ENCODE measurements around the gene GYG1. TPM values are rescaled to one million over a fixed set of nuclear protein-coding genes. Genes with fewer than 3 reads are reported as not detected.
A peak's percentile ranks its signal among the peaks of the same experiment; 100 is the strongest.

Gene GYG1
- total RNA-seq, 1 donor from 2014 or later = 155 TPM

- Histone ChIP-seq H3K27me3 (ENCODE audit: low read depth) (no peaks in the 10 kb centered on the region), H3K27ac (replicated peaks) (peak overlapping the region; percentile 28), H3K36me3 (peaks cover 74% of the 10 kb centered on the region), H3K4me3 (no peak overlapping the region), H3K9me3 (replicated peaks) (no peaks in the 10 kb centered on the region), H3K4me1 (peaks cover 37% of the 10 kb centered on the region)
- intact Hi-C loops (cut with micrococcal nuclease) = no loop called here
- no peak for TF ChIP-seq CTCF (IDR thresholded peaks at IDR 0.05; ENCODE audit: borderline replicate concordance)
- no peak for DNase-seq
These were observed 19.6 kb downstream of the GYG1 start for GRCh38 chr3:149010966-149011365.

- peak; percentile 39 for DNase-seq
- H3K9me3 ChIP-seq (replicated peaks) = no peaks in the 10 kb centered on the region
- H3K4me3 ChIP-seq = no peak overlapping the region
- intact Hi-C loops (cut with micrococcal nuclease) = no loop called here
- peak overlapping the region; percentile 28 for H3K27ac ChIP-seq (replicated peaks)
- no peaks in the 10 kb centered on the region for H3K27me3 ChIP-seq (ENCODE audit: low read depth)
- peaks cover 69% of the 10 kb centered on the region for H3K36me3 ChIP-seq
- no peak for TF ChIP-seq CTCF (IDR thresholded peaks at IDR 0.05; ENCODE audit: borderline replicate concordance)
- peaks cover 44% of the 10 kb centered on the region for H3K4me1 ChIP-seq
These were observed 20.3 kb downstream of the GYG1 start for GRCh38 chr3:149011676-149012075.

GRCh38 chr3:149013726-149014125, 22.4 kb downstream of the GYG1 start:
- no peak for TF ChIP-seq CTCF (IDR thresholded peaks at IDR 0.05; ENCODE audit: borderline replicate concordance)
- Histone ChIP-seq H3K4me3 (no peak overlapping the region), H3K27ac (replicated peaks) (no peak overlapping the region), H3K4me1 (peaks cover 64% of the 10 kb centered on the region), H3K9me3 (replicated peaks) (no peaks in the 10 kb centered on the region), H3K36me3 (peaks cover 48% of the 10 kb centered on the region), H3K27me3 (ENCODE audit: low read depth) (no peaks in the 10 kb centered on the region)
- intact Hi-C loops (cut with micrococcal nuclease) = no loop called here
- DNase-seq = no peak

- H3K4me1 ChIP-seq = peaks cover 77% of the 10 kb centered on the region
- no peak for TF ChIP-seq CTCF (IDR thresholded peaks at IDR 0.05; ENCODE audit: borderline replicate concordance)
These were observed 24.1 kb downstream of the GYG1 start for GRCh38 chr3:149015393-149015792.

GRCh38 chr3:149016242-149016641, 24.9 kb downstream of the GYG1 start:
- no peak for DNase-seq
- intact Hi-C loops (cut with micrococcal nuclease) = no loop called here
- Histone ChIP-seq H3K4me1 (peaks cover 77% of the 10 kb centered on the region), H3K27ac (replicated peaks) (peak overlapping the region; percentile 74), H3K27me3 (ENCODE audit: low read depth) (no peaks in the 10 kb centered on the region), H3K9me3 (replicated peaks) (no peaks in the 10 kb centered on the region), H3K36me3 (peaks cover 26% of the 10 kb centered on the region), H3K4me3 (no peak overlapping the region)
- TF ChIP-seq CTCF (IDR thresholded peaks at IDR 0.05; ENCODE audit: borderline replicate concordance) = no peak

More at GRCh38 chr3:149015393-149015792, 24.1 kb downstream of the GYG1 start:
- no peaks in the 10 kb centered on the region for H3K9me3 ChIP-seq (replicated peaks)
- peaks cover 34% of the 10 kb centered on the region for H3K36me3 ChIP-seq
- H3K27ac ChIP-seq (replicated peaks) = peak overlapping the region; percentile 74
- DNase-seq = no peak
- no peaks in the 10 kb centered on the region for H3K27me3 ChIP-seq (ENCODE audit: low read depth)
- no peak overlapping the region for H3K4me3 ChIP-seq
- intact Hi-C loops (cut with micrococcal nuclease) = no loop called here
